Kidney epithelial cell (primary cell): Measurements from ENCODE around the gene PRR19. TPM values are rescaled to one million over a fixed set of nuclear protein-coding genes. Genes with fewer than 3 reads are reported as not detected.

Source experiments
- DNase-seq: peaks from one replicate; pipeline ENCODE4 v3.0.0-alpha.2; 2010; ENCODE audit warnings: low read depth
- H3K27me3 ChIP-seq: 2 replicates; pipeline ENCODE4 v1.6.0; 2011; ENCODE audit warnings: low read length; ENCODE audit not compliant: control insufficient read depth, insufficient read depth
- H3K36me3 ChIP-seq: 2 replicates; pipeline ENCODE4 v1.5.1; 2011; ENCODE audit warnings: low read length; ENCODE audit not compliant: control insufficient read depth, insufficient read depth
- H3K4me3 ChIP-seq: 2 replicates; pipeline ENCODE4 v1.5.1; 2011; ENCODE audit warnings: low read depth, mild to moderate bottlenecking, control low read depth, low read length
- CTCF ChIP-seq: IDR thresholded peaks from 2 replicates; pipeline ENCODE4 v1.5.1; 2011; ENCODE audit warnings: mild to moderate bottlenecking, moderate library complexity, low read length, control low read depth, inconsistent platforms; ENCODE audit not compliant: insufficient read depth, poor library complexity, severe bottlenecking
- total RNA-seq: library from RNA; depleted of rRNA; stranded (reverse); fragments of >200 nt; gene quantifications from 2 replicates; pipeline ENCODE4 v1.2.3, GENCODE V29; 2015

Gene PRR19
- total RNA-seq, 1 donor from 2014 or later = 0.92 TPM

DNA sequence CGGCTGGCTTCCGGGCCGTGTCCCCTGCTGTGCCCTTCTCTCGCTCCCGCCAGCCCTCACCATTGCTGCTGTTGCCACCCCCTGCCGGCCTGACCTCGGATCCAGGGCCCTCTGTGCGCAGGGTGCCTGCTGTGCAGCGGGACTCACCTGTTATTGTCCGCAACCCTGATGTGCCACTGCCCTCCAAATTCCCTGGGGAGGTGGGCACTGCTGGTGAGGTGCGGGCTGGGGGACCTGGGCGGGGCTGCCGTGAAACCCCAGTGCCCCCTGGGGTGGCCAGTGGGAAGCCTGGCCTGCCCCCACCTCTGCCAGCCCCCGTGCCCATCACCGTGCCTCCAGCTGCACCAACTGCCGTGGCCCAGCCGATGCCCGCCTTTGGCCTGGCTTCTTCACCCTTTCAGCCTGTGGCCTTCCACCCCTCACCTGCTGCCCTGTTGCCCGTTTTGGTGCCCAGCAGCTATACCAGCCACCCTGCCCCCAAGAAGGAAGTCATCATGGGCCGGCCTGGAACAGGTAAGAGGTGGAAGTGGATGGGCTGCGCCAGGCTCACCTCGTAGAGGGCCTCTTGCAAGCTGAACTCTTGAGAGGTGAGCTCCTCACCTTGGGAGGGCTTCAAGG lies 27.8 kb upstream of the PRR19 start:
- Histone ChIP-seq H3K27me3 (no peaks in the 10 kb centered on the region), H3K4me3 (no peak overlapping the region), H3K36me3 (peaks cover 1% of the 10 kb centered on the region)
- DNase-seq = no peak
- TF ChIP-seq CTCF = no peak

- peaks cover 1% of the 10 kb centered on the region for H3K36me3 ChIP-seq
- TF ChIP-seq CTCF = no peak
These were observed 26.8 kb upstream of the PRR19 start for GRCh38 chr19:42275103-42275502.

GRCh38 chr19:42275517-42275916 lies 26.4 kb upstream of the PRR19 start:
- no peak overlapping the region for H3K4me3 ChIP-seq

More at GRCh38 chr19:42275103-42275502, 26.8 kb upstream of the PRR19 start:
- H3K27me3 ChIP-seq = no peaks in the 10 kb centered on the region
- DNase-seq = no peak
- no peak overlapping the region for H3K4me3 ChIP-seq

GRCh38 chr19:42276284-42276683 lies 25.6 kb upstream of the PRR19 start:
- H3K27me3 ChIP-seq = no peaks in the 10 kb centered on the region
- no peak for DNase-seq
- peaks cover 1% of the 10 kb centered on the region for H3K36me3 ChIP-seq
- no peak for TF ChIP-seq CTCF
- no peak overlapping the region for H3K4me3 ChIP-seq

More at GRCh38 chr19:42275517-42275916, 26.4 kb upstream of the PRR19 start:
- no peak for TF ChIP-seq CTCF
- Histone ChIP-seq H3K36me3 (peaks cover 1% of the 10 kb centered on the region), H3K27me3 (no peaks in the 10 kb centered on the region)
- no peak for DNase-seq

DNA sequence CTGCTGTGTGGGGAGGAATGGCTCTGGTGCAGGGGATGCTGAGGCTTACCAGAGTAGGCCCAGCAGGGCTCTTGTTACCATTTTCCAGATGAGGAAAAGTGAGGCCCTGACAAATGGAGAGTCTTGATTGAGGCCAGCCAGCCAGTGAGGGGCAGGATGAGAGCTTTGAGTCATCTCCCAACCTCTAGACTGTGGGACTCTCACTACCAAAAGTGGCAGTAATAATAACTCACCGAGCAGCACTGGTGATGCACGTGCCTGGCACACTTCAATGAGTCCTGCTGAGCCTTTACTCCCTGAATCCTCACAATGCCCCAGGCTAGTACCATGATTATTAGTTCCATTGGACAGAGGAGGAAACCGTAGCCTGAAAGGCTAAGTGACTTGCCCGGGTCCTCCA lies 25.1 kb upstream of the PRR19 start:
- no peak for DNase-seq
- Histone ChIP-seq H3K4me3 (no peak overlapping the region), H3K27me3 (no peaks in the 10 kb centered on the region), H3K36me3 (peaks cover 1% of the 10 kb centered on the region)
- TF ChIP-seq CTCF = no peak
